K562 treated with DMSO at 1 percent for 4 hours (cell line): Measurements from ENCODE around the gene CDH22. TPM values are rescaled to one million over a fixed set of nuclear protein-coding genes. Genes with fewer than 3 reads are reported as not detected.

ENCODE experiments used
- total RNA-seq: library from RNA; unstranded; fragments of 300-600 nt; gene quantifications from 2 replicates; pipeline ENCODE4 v1.2.3, GENCODE V29; 2022; ENCODE audit not compliant: insufficient read depth

CDH22 gene, protein sequence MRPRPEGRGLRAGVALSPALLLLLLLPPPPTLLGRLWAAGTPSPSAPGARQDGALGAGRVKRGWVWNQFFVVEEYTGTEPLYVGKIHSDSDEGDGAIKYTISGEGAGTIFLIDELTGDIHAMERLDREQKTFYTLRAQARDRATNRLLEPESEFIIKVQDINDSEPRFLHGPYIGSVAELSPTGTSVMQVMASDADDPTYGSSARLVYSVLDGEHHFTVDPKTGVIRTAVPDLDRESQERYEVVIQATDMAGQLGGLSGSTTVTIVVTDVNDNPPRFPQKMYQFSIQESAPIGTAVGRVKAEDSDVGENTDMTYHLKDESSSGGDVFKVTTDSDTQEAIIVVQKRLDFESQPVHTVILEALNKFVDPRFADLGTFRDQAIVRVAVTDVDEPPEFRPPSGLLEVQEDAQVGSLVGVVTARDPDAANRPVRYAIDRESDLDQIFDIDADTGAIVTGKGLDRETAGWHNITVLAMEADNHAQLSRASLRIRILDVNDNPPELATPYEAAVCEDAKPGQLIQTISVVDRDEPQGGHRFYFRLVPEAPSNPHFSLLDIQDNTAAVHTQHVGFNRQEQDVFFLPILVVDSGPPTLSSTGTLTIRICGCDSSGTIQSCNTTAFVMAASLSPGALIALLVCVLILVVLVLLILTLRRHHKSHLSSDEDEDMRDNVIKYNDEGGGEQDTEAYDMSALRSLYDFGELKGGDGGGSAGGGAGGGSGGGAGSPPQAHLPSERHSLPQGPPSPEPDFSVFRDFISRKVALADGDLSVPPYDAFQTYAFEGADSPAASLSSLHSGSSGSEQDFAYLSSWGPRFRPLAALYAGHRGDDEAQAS
- total RNA-seq: not detected in 2 replicates

DNA sequence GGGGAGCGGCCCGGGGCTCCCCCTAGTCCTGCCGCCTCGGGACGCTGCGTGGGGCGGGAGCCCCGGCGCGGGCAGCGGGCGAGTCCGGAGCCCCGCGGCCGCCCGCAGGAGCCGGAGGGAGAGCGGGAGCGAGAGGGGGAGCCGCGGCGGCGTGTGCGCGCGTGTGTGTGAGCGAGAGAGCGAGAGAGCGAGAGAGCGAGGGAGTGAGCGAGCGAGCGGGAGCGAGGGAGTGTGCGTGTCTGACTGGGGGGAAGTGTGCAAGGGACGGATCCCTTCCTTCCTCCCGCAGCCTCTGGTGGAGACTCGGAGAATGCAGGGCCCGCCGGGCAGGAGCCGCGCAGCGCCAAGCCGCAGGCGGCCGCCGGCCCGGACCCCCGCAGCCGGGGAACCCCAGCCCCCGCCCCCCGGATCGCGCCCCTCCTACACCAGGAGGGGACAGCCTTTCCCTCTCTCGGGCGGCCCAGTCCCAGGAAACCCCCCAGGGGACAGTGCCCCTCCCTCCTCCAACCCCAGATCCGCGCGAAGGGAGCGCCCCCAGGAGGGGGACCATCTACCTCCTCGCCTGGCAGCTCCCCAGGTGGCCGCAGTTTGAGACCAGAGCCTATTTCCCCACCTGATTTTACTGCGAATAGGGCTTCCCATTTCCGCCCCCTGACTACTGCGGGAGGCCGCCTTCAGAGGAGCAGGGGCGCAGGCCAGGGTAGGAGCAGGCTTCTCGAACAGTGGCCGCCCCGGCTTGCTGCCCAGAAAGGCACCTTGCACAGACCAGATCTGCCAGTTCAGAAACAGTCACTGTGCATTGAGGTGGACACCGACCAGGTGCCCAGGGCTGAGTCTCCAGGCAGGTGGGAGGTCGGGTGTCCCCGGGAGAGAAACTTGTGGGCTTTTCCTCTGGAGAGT, at the start of gene CDH22:
TSS of gene CDH22 (minus strand) at position 241 of the 900 bp plus-strand sequence. CDS start 57,204 bp downstream, outside the sequence.

Other genes with a start within 250 kb of the CDH22 start
- gene NCOA5, start 218.5 kb downstream of the CDH22 start, total RNA-seq: 22.7 and 32.1 TPM in 2 replicates
- gene CD40, start 190.2 kb downstream of the CDH22 start, total RNA-seq: 1.0 and 4.6 TPM in 2 replicates
- 16.1 TPM in 2 replicates for gene ELMO2, start 98.1 kb upstream of the CDH22 start, total RNA-seq
- gene ZNF334, start 205.1 kb upstream of the CDH22 start, total RNA-seq: 0.32 and 0.36 TPM in 2 replicates
- not detected in 2 replicates for gene OCSTAMP, start 242.2 kb upstream of the CDH22 start, total RNA-seq